Keratinocyte (primary cell): ENCODE results near the gene SGMS2.

Source experiments
- CTCF ChIP-seq, 3 experiments: IDR thresholded peaks in 1 of 3; conservative IDR thresholded peaks in 1 of 3; optimal IDR thresholded peaks in 1 of 3; 2 replicates in 2 of 3; 3 replicates in 1 of 3; pipeline versions ENCODE3 to v1.5.1; 2011; ENCODE audit warnings: low read length in 3 of 3, mild to moderate bottlenecking in 3 of 3, moderate library complexity in 2 of 3, control low read depth in 1 of 3, inconsistent platforms in 1 of 3; ENCODE audit not compliant: insufficient read depth in 2 of 3; ENCODE audit errors: extremely low read depth in 1 of 3
- EZH2 ChIP-seq: IDR thresholded peaks from one replicate; pipeline ENCODE4 v1.6.1; 2012; ENCODE audit warnings: inconsistent platforms, mild to moderate bottlenecking, low read length, moderate library complexity

- no peak for TF ChIP-seq CTCF (optimal IDR thresholded peaks at IDR 0.05 in 1 of 3, IDR thresholded peaks at IDR 0.05 in 1 of 3, conservative IDR thresholded peaks at IDR 0.05 in 1 of 3; ENCODE audit: extremely low read depth in 1 of 3, insufficient read depth in 2 of 3, low read length in 3 of 3)
- TF ChIP-seq EZH2 = no peak
These were observed 18.5 kb upstream of the SGMS2 start for GRCh38 chr4:107806196-107806595.
